Measurements from ENCODE around the gene RNASE1.
"Not testable (repeated sequence)": the region's sequence is repeated elsewhere in the genome, so short reads cannot be mapped to it uniquely, and the experiment has no call there.

The RNASE1 gene

DNA sequence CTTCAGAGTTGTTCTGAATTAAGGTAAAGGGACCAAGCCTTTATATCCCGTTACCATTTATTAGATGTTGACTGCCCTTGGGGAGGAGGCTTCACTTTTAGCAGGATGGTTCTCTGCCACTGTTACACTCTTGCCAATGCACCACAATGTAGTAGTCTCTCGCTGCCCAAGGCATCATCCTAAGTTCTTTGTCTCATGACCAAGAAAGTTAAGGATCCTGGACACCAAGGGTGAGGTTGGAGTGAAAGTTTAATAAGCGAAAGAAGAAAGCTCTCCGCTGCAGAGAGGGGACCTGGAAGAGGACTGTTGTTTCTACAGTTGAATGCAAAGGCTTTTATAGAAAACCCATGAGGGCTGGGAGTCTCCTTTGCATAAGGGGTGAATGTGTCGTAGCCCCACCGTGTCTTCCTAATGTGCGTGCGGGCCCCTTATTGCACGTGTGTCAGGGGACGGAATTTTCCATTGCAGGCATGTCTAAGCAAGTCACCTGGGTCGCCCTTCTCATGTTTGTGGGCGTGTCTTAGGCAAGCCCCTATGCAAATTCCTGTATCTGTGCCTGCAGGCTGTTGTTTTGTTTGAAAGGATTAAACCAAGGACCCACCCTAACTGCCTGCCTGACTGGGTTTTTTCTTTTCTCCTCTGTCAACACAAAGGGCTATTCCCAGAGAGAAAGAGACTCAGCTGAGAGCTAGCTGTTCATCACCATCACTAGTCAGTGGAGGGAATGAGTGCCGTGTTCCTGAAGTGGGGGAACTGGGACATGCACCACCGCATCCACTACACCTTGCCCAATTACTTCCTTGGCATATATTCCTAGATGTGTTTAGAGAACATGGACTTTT is 17.6 kb upstream of the RNASE1 start:
- TF ChIP-seq, protein P1, sequence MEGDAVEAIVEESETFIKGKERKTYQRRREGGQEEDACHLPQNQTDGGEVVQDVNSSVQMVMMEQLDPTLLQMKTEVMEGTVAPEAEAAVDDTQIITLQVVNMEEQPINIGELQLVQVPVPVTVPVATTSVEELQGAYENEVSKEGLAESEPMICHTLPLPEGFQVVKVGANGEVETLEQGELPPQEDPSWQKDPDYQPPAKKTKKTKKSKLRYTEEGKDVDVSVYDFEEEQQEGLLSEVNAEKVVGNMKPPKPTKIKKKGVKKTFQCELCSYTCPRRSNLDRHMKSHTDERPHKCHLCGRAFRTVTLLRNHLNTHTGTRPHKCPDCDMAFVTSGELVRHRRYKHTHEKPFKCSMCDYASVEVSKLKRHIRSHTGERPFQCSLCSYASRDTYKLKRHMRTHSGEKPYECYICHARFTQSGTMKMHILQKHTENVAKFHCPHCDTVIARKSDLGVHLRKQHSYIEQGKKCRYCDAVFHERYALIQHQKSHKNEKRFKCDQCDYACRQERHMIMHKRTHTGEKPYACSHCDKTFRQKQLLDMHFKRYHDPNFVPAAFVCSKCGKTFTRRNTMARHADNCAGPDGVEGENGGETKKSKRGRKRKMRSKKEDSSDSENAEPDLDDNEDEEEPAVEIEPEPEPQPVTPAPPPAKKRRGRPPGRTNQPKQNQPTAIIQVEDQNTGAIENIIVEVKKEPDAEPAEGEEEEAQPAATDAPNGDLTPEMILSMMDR (IDR thresholded peaks at IDR 0.05; ENCODE audit: low read depth, low read length, missing control alignments): no peak
- DNase-seq (ENCODE audit: low read depth): no peak
- H3K4me3 ChIP-seq (ENCODE audit: low read depth, low read length): no peak overlapping the region

DNA sequence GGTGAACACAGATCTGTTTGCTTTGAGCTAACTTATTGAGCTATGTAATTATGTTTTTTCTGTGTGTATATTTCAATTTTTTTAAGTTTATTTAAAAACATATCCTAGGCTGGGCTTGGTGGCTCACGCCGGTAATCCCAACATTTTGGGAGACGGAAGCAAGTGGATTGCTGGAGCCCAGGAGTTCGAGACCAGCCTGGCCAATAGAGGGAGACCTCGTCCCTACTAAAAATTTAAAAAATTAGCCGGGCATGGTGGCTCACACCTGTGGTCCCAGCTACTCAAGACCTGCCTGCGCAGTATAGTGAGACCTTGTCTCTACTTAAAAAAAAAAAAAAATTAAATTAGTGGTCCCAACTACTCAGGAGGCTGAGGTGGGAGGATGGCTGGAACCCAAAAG is 16.2 kb upstream of the RNASE1 start:
- TF ChIP-seq, protein P1 (IDR thresholded peaks at IDR 0.05; ENCODE audit: low read depth, low read length, missing control alignments): no peak
- no peak overlapping the region for H3K4me3 ChIP-seq (ENCODE audit: low read depth, low read length)
- no peak for DNase-seq (ENCODE audit: low read depth)

DNA sequence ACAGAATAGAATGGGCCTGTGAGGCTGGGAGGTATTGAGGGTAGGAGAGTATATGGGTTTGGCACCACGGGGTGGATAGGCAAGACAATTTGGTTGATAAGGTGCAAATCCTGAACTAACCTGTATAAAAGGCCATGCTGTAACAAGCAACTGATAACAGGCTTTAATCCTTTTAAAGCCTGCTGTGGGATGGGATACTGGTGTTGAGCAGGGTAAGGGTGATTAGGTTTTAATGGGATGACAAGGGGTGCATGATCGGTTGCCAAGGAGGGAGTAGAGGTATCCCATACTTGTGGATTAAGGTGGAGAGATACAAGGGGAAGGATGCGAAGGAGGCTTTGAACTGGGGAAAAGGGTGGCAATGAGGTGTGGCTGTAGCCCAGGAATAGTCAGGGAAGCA is 13.3 kb upstream of the RNASE1 start:
- not testable (repeated sequence) for DNase-seq (ENCODE audit: low read depth); H3K4me3 ChIP-seq (ENCODE audit: low read depth, low read length)

DNA sequence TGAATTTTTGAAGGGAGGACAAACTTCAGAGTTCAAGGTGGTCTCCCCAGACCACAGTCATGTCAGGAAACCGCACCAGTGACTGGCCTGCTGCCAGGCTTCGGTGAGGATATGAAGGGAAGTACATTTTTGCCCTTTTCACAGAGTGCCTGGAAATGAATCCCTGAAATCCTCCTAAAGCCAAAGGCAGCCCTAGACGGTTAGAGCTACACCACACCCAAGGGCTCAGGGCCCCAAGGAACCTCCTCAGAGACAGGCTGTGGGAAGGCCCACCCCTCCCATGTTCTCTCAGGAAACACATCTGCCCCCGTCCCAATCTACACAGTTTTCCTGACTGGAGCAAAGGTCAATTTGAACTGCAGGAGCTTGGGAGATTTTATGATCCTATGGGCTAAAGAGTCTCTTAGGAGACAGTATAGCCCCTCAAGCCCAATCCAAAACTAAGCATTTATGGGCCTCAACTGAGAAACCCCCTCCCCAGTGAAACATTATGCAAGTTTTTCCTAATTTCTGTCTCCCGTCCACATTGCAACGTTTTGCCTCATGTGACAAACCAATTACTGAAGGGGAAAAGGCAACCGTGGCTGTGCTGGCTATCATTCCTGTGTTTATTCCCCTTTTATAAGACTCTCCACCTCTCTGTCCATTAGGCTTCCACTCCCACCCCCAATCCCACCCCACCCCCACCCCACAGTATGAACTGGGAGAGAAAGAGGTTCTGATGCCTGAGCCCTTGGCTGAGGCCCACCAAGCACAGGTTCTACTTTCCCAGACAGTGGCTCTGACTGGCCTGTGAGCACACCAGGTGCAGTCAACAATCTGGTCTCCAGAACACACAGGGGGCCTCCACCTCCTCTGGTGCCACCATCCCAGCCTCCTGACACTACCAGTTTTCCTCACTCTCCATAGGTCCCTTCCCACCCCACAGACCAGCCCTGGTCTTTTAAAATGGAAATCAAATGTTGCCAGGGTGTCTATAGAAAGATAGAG is 9.6 kb upstream of the RNASE1 start:
- H3K4me3 ChIP-seq (ENCODE audit: low read depth, low read length): no peak overlapping the region
- no peak for DNase-seq (ENCODE audit: low read depth)
- TF ChIP-seq, protein P1 (IDR thresholded peaks at IDR 0.05; ENCODE audit: low read depth, low read length, missing control alignments): no peak

DNA sequence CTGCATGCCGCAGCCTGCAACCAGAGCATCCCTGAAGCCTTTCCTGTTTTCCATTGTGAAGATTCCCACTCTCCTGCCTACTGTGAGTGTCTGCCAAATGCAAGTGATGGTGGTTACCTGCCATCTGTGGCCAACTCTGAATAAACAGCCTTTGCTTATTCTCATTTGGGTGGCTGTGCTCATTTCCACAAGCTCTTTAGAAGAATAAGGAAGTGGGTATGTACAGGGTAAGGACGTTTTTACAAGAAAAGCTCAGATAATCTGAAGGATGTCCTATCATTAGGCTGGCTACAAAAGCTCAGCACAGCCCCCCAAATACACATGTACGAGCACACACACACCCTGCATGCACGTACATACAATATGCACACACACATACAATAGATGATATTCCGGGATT is 7.3 kb upstream of the RNASE1 start:
- TF ChIP-seq, protein P1 (IDR thresholded peaks at IDR 0.05; ENCODE audit: low read depth, low read length, missing control alignments): no peak
- no peak for DNase-seq (ENCODE audit: low read depth)
- no peak overlapping the region for H3K4me3 ChIP-seq (ENCODE audit: low read depth, low read length)

DNA sequence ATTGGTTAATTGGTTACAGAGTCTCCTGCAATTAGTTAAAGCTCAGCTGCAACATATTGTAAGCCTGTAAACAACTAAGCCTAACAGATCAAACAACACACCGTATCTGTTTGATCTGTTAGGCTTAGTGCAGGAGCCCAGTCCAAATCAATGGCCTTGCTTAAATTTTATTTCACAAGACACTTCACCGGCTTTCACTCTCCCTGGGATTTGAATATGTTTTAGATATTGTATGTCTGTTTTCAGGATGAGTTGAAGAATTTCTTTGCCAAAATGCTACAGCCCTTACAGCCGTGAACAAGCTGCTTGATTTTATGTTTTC is 5.5 kb upstream of the RNASE1 start:
- H3K4me3 ChIP-seq (ENCODE audit: low read depth, low read length): no peak overlapping the region
- no peak for DNase-seq (ENCODE audit: low read depth)
- TF ChIP-seq, protein P1 (IDR thresholded peaks at IDR 0.05; ENCODE audit: low read depth, low read length, missing control alignments): no peak
